Measurements from ENCODE around the gene AHCYL2. TPM values are rescaled to one million over a fixed set of nuclear protein-coding genes. Genes with fewer than 3 reads are reported as not detected.

Gene AHCYL2
- total and polyA plus RNA-seq, 12 donors = 2.5 to 7.7 (median 5.6) TPM

- no peak overlapping the region for H3K4me3 ChIP-seq
- peaks cover 0 to 20% (median 12%) of the 10 kb centered on the region in 9 donors for H3K4me1 ChIP-seq
- H3K27me3 ChIP-seq = peaks cover 0 to 43% (median 5%) of the 10 kb centered on the region in 7 donors
- no peaks in the 10 kb centered on the region for H3K9me3 ChIP-seq
- 92 to 95% methylated on average over 6 of the region's 6 CpGs for WGBS, 2 donors
- H3K36me3 ChIP-seq = no peaks in the 10 kb centered on the region
- H3K27ac ChIP-seq = no peak overlapping the region
- intact Hi-C loops (cut with DNase I) = no loop called here
- DNase-seq = no peak
- ATAC-seq = no peak
- TF ChIP-seq, protein P1, sequence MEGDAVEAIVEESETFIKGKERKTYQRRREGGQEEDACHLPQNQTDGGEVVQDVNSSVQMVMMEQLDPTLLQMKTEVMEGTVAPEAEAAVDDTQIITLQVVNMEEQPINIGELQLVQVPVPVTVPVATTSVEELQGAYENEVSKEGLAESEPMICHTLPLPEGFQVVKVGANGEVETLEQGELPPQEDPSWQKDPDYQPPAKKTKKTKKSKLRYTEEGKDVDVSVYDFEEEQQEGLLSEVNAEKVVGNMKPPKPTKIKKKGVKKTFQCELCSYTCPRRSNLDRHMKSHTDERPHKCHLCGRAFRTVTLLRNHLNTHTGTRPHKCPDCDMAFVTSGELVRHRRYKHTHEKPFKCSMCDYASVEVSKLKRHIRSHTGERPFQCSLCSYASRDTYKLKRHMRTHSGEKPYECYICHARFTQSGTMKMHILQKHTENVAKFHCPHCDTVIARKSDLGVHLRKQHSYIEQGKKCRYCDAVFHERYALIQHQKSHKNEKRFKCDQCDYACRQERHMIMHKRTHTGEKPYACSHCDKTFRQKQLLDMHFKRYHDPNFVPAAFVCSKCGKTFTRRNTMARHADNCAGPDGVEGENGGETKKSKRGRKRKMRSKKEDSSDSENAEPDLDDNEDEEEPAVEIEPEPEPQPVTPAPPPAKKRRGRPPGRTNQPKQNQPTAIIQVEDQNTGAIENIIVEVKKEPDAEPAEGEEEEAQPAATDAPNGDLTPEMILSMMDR (IDR thresholded peaks at IDR 0.05) = no peak
Measured at GRCh38 chr7:129186749-129187260, 38.0 kb upstream of the AHCYL2 start.

- DNase-seq = no peak
- peak overlapping the region in 4 of 10 donors; percentile 35 to 67 (median 58) for H3K27ac ChIP-seq
- intact Hi-C loops (cut with DNase I) = no loop called here
Measured at GRCh38 chr7:129187681-129188371, 37.0 kb upstream of the AHCYL2 start.

DNA sequence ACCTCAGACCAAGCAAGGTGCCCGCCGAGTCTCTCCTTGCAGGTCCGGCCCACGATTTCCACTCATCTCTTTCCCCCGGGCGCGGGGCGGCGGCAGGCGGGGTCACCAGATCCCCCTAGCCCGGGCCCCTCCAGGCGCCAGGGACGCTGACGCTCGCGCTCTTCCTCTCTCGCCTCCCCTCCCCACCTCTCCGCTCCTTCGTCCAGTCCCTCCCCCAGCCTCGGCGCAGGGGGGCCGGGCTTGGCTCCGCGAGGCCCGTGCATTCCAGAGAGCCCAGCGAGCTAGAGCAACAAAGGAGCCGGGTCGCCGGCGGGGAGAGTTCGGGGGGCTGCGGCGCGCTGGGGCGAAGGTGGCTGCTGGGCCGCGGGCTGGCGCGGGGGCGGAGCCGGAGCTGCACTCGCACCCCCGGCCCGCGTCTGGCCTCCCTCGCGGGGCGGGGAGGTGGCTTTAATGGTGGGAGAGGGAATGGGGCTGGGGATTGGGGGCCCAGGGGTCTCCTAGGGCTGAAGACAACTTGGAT, 36.4 kb upstream of the AHCYL2 start, which contains the start of gene SMO:
SMO (plus strand) TSS at position 262 of the 520 bp plus-strand sequence. CDS start 519 bp downstream, outside the sequence.
- Histone ChIP-seq H3K36me3 (no peaks in the 10 kb centered on the region), H3K27me3 (peaks cover 0 to 43% (median 4%) of the 10 kb centered on the region in 7 donors), H3K9me3 (no peaks in the 10 kb centered on the region), H3K4me1 (peaks cover 0 to 20% (median 12%) of the 10 kb centered on the region in 9 donors), H3K27ac (peak within 1 kb of the TSS in 6 of 10 donors; percentile 35 to 67 (median 58)), H3K4me3 (peak within 1 kb of the TSS; percentile 50 to 91 (median 79))
- ATAC-seq (peak; percentile 76 to 90 (median 84)), DNase-seq (peak; percentile 41 to 58)
- intact Hi-C loops (cut with DNase I) = no loop called here
- TF ChIP-seq, protein P1 (IDR thresholded peaks at IDR 0.05) = no peak
- 1% methylated on average over 32 to 48 of the region's 48 CpGs for WGBS, 2 donors

More at GRCh38 chr7:129187681-129188371, 37.0 kb upstream of the AHCYL2 start:
- no peak for ATAC-seq
- no peaks in the 10 kb centered on the region for H3K9me3 ChIP-seq
- H3K4me3 ChIP-seq = peak overlapping the region; percentile 50 to 91 (median 79)
- no peaks in the 10 kb centered on the region for H3K36me3 ChIP-seq
- TF ChIP-seq, protein P1 (IDR thresholded peaks at IDR 0.05) = no peak
- peaks cover 0 to 20% (median 12%) of the 10 kb centered on the region in 9 donors for H3K4me1 ChIP-seq
- WGBS, 2 donors = 27 to 30% methylated on average over 14 of the region's 14 CpGs
- peaks cover 0 to 43% (median 5%) of the 10 kb centered on the region in 7 donors for H3K27me3 ChIP-seq

DNA sequence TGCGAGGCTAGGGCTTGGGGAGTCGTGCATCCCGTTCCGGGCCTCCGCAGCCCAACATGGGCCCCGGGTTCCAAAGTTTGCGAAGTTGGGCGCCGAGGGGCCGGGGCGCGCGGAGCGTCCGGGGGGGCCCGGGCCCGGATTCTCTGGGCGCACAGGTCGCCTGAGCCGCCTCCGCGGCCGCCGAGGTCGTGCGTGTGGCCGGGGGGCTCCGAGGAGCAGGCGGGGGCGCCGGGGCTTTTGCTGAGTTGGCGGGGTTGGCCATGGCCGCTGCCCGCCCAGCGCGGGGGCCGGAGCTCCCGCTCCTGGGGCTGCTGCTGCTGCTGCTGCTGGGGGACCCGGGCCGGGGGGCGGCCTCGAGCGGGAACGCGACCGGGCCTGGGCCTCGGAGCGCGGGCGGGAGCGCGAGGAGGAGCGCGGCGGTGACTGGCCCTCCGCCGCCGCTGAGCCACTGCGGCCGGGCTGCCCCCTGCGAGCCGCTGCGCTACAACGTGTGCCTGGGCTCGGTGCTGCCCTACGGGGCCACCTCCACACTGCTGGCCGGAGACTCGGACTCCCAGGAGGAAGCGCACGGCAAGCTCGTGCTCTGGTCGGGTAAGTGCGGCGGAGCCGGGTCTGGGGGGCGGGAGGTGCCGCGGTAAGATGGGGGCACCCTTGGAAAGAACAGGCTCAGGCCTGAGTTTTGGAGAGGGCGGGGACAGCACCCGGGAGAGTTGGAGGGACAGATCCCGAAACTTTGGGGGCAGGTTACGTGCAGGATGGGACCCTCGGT, 35.8 kb upstream of the AHCYL2 start:
- DNase-seq = peak in 1 of 2 donors; percentile 29
- 1% methylated on average over 80 to 83 of the region's 83 CpGs for WGBS, 2 donors
- Histone ChIP-seq H3K4me1 (peaks cover 0 to 20% (median 12%) of the 10 kb centered on the region in 9 donors), H3K9me3 (no peaks in the 10 kb centered on the region), H3K36me3 (no peaks in the 10 kb centered on the region), H3K4me3 (peak overlapping the region; percentile 50 to 91 (median 79)), H3K27ac (peak overlapping the region in 6 of 10 donors; percentile 35 to 67 (median 58)), H3K27me3 (peaks cover 0 to 43% (median 2%) of the 10 kb centered on the region in 7 donors)
- intact Hi-C loops (cut with DNase I) = no loop called here
- peak; percentile 34 to 71 (median 52) for ATAC-seq
- TF ChIP-seq, protein P1 (IDR thresholded peaks at IDR 0.05) = no peak

Measured in heart right ventricle (tissue), 16 donors.